Measurements from ENCODE around the gene KLHL28. TPM values are rescaled to one million over a fixed set of nuclear protein-coding genes. Genes with fewer than 3 reads are reported as not detected.

The KLHL28 gene
- total and polyA plus RNA-seq, 2 donors (not counting 1 experiment from before 2014, with no cell fraction given), result 6.1 to 9.7 TPM

DNA sequence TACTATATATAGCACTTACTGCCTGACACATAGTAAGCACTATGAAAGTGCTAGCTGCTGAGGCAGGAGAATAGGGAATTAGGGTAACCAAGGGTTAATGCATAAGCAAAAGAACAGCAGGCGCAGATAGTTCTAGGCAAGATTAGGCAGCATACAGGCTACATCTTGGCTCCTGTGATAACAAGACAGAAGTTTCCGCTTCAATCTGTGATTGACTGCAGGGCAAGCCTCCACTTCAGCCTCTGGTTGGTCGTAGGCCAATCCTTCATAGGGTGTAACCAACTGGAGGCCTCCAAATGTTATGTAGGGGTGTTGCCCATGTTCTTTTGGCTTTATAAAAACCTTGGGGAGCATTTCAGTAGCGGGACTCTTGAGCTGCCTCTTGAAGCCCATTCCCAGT, 46.9 kb downstream of the KLHL28 start:
- Histone ChIP-seq H3K9me3 (ENCODE audit: control insufficient read depth, insufficient read depth, low read depth, low read length) (no peaks in the 10 kb centered on the region), H3K36me3 (ENCODE audit: control insufficient read depth, insufficient read depth, low read length) (no peaks in the 10 kb centered on the region), H3K4me3 (replicated peaks in 1 of 4; ENCODE audit: control extremely low read depth in 1 of 4, insufficient read depth in 1 of 4, low read depth in 3 of 4, low read length in 4 of 4) (no peak overlapping the region), H3K79me2 (ENCODE audit: control insufficient read depth, insufficient read depth, low read length) (no peaks in the 10 kb centered on the region), H3K27me3 (ENCODE audit: control insufficient read depth, insufficient read depth, low read length) (no peaks in the 10 kb centered on the region), H3K9ac (ENCODE audit: insufficient read depth, low read length) (no peak overlapping the region), H3K27ac (ENCODE audit: insufficient read depth, low read length) (no peak overlapping the region), H4K20me1 (ENCODE audit: control insufficient read depth, extremely low read depth, insufficient read depth, low read length) (no peaks in the 10 kb centered on the region), H3K4me2 (ENCODE audit: extremely low read depth, insufficient read depth, low read length) (peak overlapping the region; percentile 35), H3K4me1 (ENCODE audit: control insufficient read depth, extremely low read depth, insufficient read depth, low read length) (no peaks in the 10 kb centered on the region), H2AFZ (ENCODE audit: low read length) (peak overlapping the region; percentile 69)
- TF ChIP-seq EZH2 (IDR thresholded peaks at IDR 0.05; ENCODE audit: low read length, missing control alignments), result no peak
- TF ChIP-seq, protein P1, sequence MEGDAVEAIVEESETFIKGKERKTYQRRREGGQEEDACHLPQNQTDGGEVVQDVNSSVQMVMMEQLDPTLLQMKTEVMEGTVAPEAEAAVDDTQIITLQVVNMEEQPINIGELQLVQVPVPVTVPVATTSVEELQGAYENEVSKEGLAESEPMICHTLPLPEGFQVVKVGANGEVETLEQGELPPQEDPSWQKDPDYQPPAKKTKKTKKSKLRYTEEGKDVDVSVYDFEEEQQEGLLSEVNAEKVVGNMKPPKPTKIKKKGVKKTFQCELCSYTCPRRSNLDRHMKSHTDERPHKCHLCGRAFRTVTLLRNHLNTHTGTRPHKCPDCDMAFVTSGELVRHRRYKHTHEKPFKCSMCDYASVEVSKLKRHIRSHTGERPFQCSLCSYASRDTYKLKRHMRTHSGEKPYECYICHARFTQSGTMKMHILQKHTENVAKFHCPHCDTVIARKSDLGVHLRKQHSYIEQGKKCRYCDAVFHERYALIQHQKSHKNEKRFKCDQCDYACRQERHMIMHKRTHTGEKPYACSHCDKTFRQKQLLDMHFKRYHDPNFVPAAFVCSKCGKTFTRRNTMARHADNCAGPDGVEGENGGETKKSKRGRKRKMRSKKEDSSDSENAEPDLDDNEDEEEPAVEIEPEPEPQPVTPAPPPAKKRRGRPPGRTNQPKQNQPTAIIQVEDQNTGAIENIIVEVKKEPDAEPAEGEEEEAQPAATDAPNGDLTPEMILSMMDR (conservative IDR thresholded peaks at IDR 0.05 in 1 of 2, IDR thresholded peaks at IDR 0.05 in 1 of 2; ENCODE audit: low read depth in 1 of 2, low read length in 2 of 2), result no peak
- peak; percentile 31 to 38 for DNase-seq (ENCODE audit: low read depth in 2 of 2)

DNA sequence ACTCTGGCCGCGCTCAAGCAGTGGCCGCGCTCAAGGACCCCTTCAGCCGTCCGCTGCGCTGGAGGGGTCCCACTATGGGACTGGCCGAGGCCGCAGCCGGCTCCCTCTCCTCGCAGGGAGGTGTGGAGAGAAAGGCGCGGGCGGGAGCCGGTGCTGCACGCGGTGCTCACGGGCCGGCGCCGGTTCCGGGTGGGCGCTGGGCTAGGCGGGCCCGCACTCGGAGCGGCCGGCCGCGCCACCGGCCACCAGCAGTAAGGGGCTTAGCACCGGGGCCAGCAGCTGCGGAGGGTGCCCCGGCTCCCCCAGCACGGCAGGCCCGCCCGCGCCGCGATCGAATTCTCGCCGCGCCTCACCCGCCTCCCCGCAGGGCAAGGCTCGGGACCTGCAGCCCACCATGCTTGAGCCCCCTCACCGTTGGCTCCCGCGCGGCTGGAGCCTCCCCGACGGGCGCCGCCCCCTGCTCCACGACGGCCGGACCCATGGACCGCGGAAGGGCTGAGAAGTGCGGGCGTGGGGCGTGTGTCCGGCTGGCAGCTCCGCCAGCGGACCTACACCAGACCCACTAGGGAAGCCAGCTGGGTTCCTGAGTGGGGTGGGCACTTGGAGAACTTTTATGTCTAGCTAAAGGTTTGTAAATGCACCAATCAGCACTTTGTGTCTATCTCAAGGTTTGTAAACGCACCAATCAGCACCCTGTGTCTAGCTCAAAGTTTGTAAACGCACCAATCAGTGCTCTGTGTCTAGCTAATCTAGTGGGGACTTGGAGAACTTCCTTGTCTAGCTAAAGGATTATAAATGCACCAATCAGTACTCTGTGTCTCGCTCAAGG, 49.5 kb downstream of the KLHL28 start:
- no peaks in the 10 kb centered on the region for H3K4me1 ChIP-seq (ENCODE audit: control insufficient read depth, extremely low read depth, insufficient read depth, low read length)
- peak overlapping the region; percentile 60 for H2AFZ ChIP-seq (ENCODE audit: low read length)
- TF ChIP-seq, protein P1 (conservative IDR thresholded peaks at IDR 0.05 in 1 of 2, IDR thresholded peaks at IDR 0.05 in 1 of 2; ENCODE audit: low read depth in 1 of 2, low read length in 2 of 2), result no peak
- no peak for TF ChIP-seq EZH2 (IDR thresholded peaks at IDR 0.05; ENCODE audit: low read length, missing control alignments)

DNA sequence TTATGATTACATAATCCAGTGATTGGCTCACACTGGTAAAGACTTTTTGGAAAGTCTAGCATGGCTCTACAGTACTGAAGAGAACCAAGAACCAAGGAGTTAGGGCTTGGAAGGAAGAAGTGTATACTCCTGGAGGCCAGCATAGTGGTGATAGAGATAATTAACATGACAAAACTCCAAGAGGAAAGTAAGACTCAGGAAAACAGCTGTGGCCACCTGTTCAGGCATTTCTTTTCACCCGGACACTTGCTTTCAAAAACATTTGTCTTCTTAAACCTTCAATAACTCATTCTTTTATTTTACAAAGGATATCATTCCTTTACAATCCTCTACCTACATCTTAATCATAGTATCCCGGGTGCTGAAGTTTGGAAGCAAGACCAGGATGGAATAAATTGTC, 50.9 kb downstream of the KLHL28 start:
- H3K4me2 ChIP-seq (ENCODE audit: extremely low read depth, insufficient read depth, low read length), result no peak overlapping the region
- no peaks in the 10 kb centered on the region for H3K79me2 ChIP-seq (ENCODE audit: control insufficient read depth, insufficient read depth, low read length)
- H2AFZ ChIP-seq (ENCODE audit: low read length), result no peak overlapping the region

More for the DNA sequence above, 49.5 kb downstream of the KLHL28 start:
- Histone ChIP-seq H3K27me3 (ENCODE audit: control insufficient read depth, insufficient read depth, low read length) (no peaks in the 10 kb centered on the region), H3K36me3 (ENCODE audit: control insufficient read depth, insufficient read depth, low read length) (no peaks in the 10 kb centered on the region), H3K4me3 (replicated peaks in 1 of 4; ENCODE audit: control extremely low read depth in 1 of 4, insufficient read depth in 1 of 4, low read depth in 3 of 4, low read length in 4 of 4) (peak overlapping the region in 3 of 4 experiments; percentile 1 to 44 (median 25)), H3K9ac (ENCODE audit: insufficient read depth, low read length) (no peak overlapping the region), H3K27ac (ENCODE audit: insufficient read depth, low read length) (no peak overlapping the region), H3K79me2 (ENCODE audit: control insufficient read depth, insufficient read depth, low read length) (no peaks in the 10 kb centered on the region), H3K4me2 (ENCODE audit: extremely low read depth, insufficient read depth, low read length) (peak overlapping the region; percentile 52), H3K9me3 (ENCODE audit: control insufficient read depth, insufficient read depth, low read depth, low read length) (no peaks in the 10 kb centered on the region), H4K20me1 (ENCODE audit: control insufficient read depth, extremely low read depth, insufficient read depth, low read length) (no peaks in the 10 kb centered on the region)
- DNase-seq (ENCODE audit: low read depth in 2 of 2), result no peak

More for the DNA sequence above, 50.9 kb downstream of the KLHL28 start:
- no peak overlapping the region for H3K27ac ChIP-seq (ENCODE audit: insufficient read depth, low read length)
- TF ChIP-seq EZH2 (IDR thresholded peaks at IDR 0.05; ENCODE audit: low read length, missing control alignments), result no peak
- TF ChIP-seq, protein P1 (conservative IDR thresholded peaks at IDR 0.05 in 1 of 2, IDR thresholded peaks at IDR 0.05 in 1 of 2; ENCODE audit: low read depth in 1 of 2, low read length in 2 of 2), result no peak
- H3K27me3 ChIP-seq (ENCODE audit: control insufficient read depth, insufficient read depth, low read length), result no peaks in the 10 kb centered on the region
- H3K9ac ChIP-seq (ENCODE audit: insufficient read depth, low read length), result no peak overlapping the region
- no peaks in the 10 kb centered on the region for H3K36me3 ChIP-seq (ENCODE audit: control insufficient read depth, insufficient read depth, low read length)
- no peaks in the 10 kb centered on the region for H3K4me1 ChIP-seq (ENCODE audit: control insufficient read depth, extremely low read depth, insufficient read depth, low read length)
- DNase-seq (ENCODE audit: low read depth in 2 of 2), result no peak
- H3K9me3 ChIP-seq (ENCODE audit: control insufficient read depth, insufficient read depth, low read depth, low read length), result no peaks in the 10 kb centered on the region
- no peak overlapping the region for H3K4me3 ChIP-seq (replicated peaks in 1 of 4; ENCODE audit: control extremely low read depth in 1 of 4, insufficient read depth in 1 of 4, low read depth in 3 of 4, low read length in 4 of 4)
- no peaks in the 10 kb centered on the region for H4K20me1 ChIP-seq (ENCODE audit: control insufficient read depth, extremely low read depth, insufficient read depth, low read length)
